GM23248 (cell line): ENCODE data around the gene BAD. TPM values are rescaled to one million over a fixed set of nuclear protein-coding genes. Genes with fewer than 3 reads are reported as not detected.
"Not testable (repeated sequence)": the region's sequence is repeated elsewhere in the genome, so short reads cannot be mapped to it uniquely, and the experiment has no call there.

Experiments
- DNase-seq: peaks from one replicate; pipeline ENCODE4 v3.0.0-alpha.2; 2015
- H2AFZ ChIP-seq: fragments of 200-600 bp; sonication (generic); 2 replicates; pipeline ENCODE4 v1.6.1; 2016; ENCODE audit warnings: antibody characterized with exemption
- H3F3A ChIP-seq: fragments of 200-600 bp; sonication (generic); 2 replicates; pipeline ENCODE4 v1.6.1; 2016; ENCODE audit warnings: mild to moderate bottlenecking, antibody characterized with exemption, mixed run types; ENCODE audit not compliant: insufficient read depth
- H3K27ac ChIP-seq: fragments of 200-600 bp; sonication (generic); 2 replicates; pipeline ENCODE4 v1.5.1; 2016; ENCODE audit warnings: mild to moderate bottlenecking
- H3K27me3 ChIP-seq: fragments of 200-600 bp; sonication (generic); replicated peaks from 2 replicates; pipeline ENCODE4 v1.6.1; 2016; ENCODE audit warnings: mild to moderate bottlenecking; ENCODE audit not compliant: insufficient read depth
- H3K36me3 ChIP-seq: fragments of 200-600 bp; sonication (generic); 2 replicates; pipeline ENCODE4 v1.6.1; 2016; ENCODE audit warnings: low read depth, mild to moderate bottlenecking
- H3K4me1 ChIP-seq: fragments of 200-600 bp; sonication (generic); 2 replicates; pipeline ENCODE4 v1.6.1; 2016; ENCODE audit warnings: mild to moderate bottlenecking; ENCODE audit not compliant: insufficient read depth
- H3K4me2 ChIP-seq: fragments of 200-600 bp; sonication (generic); one replicate; pipeline ENCODE4 v1.6.1; 2016; ENCODE audit warnings: mild to moderate bottlenecking; ENCODE audit not compliant: unreplicated experiment
- H3K4me3 ChIP-seq: fragments of 200-600 bp; sonication (generic); 2 replicates; pipeline ENCODE4 v1.5.1; 2016; ENCODE audit warnings: mild to moderate bottlenecking
- H3K79me2 ChIP-seq: fragments of 200-600 bp; sonication (generic); 2 replicates; pipeline ENCODE4 v1.6.1; 2016; ENCODE audit warnings: mild to moderate bottlenecking; ENCODE audit not compliant: insufficient read depth
- H3K9ac ChIP-seq: fragments of 200-600 bp; sonication (generic); 2 replicates; pipeline ENCODE4 v1.6.1; 2016; ENCODE audit warnings: mild to moderate bottlenecking
- H3K9me2 ChIP-seq: fragments of 200-600 bp; sonication (generic); 2 replicates; pipeline ENCODE4 v1.6.1; 2016; ENCODE audit warnings: mixed run types, mild to moderate bottlenecking, moderate library complexity; ENCODE audit not compliant: insufficient read depth
- H3K9me3 ChIP-seq: fragments of 200-600 bp; sonication (generic); one replicate; pipeline ENCODE4 v1.6.1; 2017; ENCODE audit warnings: low read depth
- H4K20me1 ChIP-seq: fragments of 200-600 bp; sonication (generic); 2 replicates; pipeline ENCODE4 v1.6.0; 2016; ENCODE audit not compliant: insufficient read depth
- EZH2 ChIP-seq: fragments of 200-600 bp; sonication (generic); IDR thresholded peaks from 2 replicates; pipeline ENCODE4 v1.6.1; 2018; ENCODE audit warnings: antibody characterized with exemption, mild to moderate bottlenecking; ENCODE audit not compliant: insufficient read depth, poor library complexity, severe bottlenecking
- EZH2phosphoT487 ChIP-seq: fragments of 200-600 bp; sonication (generic); IDR thresholded peaks from 2 replicates; pipeline ENCODE4 v1.6.1; 2018; ENCODE audit warnings: antibody characterized with exemption, moderate library complexity, mild to moderate bottlenecking, low read depth; ENCODE audit not compliant: insufficient read depth
- WGBS, 2 experiments: methylation state at CpG; one replicate each; pipeline ENCODE4 v1.1.6; 2015 to 2017; ENCODE audit warnings: low lambda C conversion rate in 2 of 2, low coverage in 1 of 2; ENCODE audit errors: missing lambda C conversion rate in 2 of 2; 5-methylcytosine and 5-hydroxymethylcytosine counted together
- in situ Hi-C: fragments of 300-500 bp; cut with MboI; formaldehyde crosslinking; loops from 2 replicates; pipeline ENCODE4 v1.15.0; 2020
- polyA plus RNA-seq: library from polyadenylated mRNA; unstranded; fragments of >200 nt; fragmentation: Nextera tagmentation; extraction: Ambion mirVana; gene quantifications from 2 replicates; pipeline ENCODE4 v1.2.1, GENCODE V29; 2016
- total RNA-seq: library from RNA; depleted of rRNA; stranded (reverse); fragments of >200 nt; shearing (Covaris generic); gene quantifications from 2 replicates; pipeline ENCODE4 v1.2.3, GENCODE V29; 2014

BAD gene
- total and polyA plus RNA-seq, 2 experiments from 2014 or later: 146 to 170 TPM

DNA sequence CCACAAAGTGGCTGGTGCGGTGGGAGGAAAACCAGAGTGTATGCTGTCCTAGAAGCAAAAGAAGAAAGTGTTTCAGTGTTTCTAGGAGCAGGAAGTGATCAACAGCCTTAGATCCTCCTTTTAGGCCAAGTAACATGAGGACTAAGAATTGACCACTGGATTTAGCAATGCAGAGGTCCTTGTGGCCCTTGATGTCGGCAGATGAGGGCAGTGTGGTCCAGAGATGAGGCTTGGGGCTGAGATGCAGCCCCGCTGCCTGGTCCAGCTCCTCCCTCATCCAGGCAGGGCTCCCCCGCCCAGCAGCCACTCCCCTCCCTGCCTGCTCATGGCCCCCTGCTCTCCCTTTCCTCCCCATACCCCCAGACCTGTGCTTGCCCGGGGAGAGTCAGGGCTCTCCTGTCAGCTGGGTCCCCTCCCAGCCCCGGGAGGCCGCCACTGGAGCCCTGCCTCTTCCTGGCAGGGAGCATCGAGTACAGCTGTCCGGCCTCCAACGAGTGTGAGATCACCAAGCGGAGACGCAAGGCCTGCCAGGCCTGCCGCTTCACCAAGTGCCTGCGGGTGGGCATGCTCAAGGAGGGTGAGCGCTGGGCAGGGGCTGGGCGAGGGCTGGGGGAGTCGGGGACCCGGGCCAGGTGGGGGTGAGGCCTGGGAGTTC lies 29.2 kb upstream of the BAD start:
- peak overlapping the region; percentile 76 for H3K9ac ChIP-seq
- H3K4me3 ChIP-seq: peak overlapping the region; percentile 58
- WGBS, 2 experiments: 12 to 20% methylated on average over 14 to 15 of the region's 18 CpGs

DNA sequence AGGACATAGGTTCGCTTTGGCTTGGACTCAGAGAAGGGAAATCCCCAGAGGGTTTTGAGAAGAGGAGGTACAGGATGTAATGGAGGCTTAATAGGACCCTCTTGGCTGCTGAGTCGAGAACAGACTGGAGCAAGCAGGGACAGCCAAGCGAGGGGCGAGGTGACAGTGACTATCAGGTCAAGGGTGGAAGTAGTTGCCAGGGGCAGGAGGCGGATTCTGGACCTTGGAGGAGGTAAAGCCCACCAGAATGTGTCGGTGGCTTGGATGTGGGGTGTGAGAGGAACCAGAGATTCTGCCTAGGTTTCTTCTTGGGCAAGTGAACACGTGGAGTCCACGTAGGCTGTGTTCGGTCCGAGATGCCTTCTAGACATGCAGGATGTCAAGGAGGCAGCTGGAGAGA lies 28.5 kb upstream of the BAD start:
- 89 to 90% methylated on average over 10 of the region's 10 CpGs for WGBS, 2 experiments

More for the DNA sequence above, 29.2 kb upstream of the BAD start:
- H3K27ac ChIP-seq: peak overlapping the region; percentile 57
- H3F3A ChIP-seq: peaks cover 10% of the 10 kb centered on the region
- no peaks in the 10 kb centered on the region for H3K36me3 ChIP-seq
- H3K27me3 ChIP-seq: no peaks in the 10 kb centered on the region
- peaks cover 14% of the 10 kb centered on the region; the same call in 1 of the 2 replicates for H3K4me1 ChIP-seq
- peak; percentile 90 for DNase-seq
- in situ Hi-C loops: no loop called here
- H3K9me2 ChIP-seq: no peaks in the 10 kb centered on the region
- no peaks in the 10 kb centered on the region for H4K20me1 ChIP-seq
- H3K9me3 ChIP-seq: no peaks in the 10 kb centered on the region
- peak overlapping the region; percentile 52 for H3K4me2 ChIP-seq
- peaks cover 71% of the 10 kb centered on the region for H3K79me2 ChIP-seq
- H2AFZ ChIP-seq: peak overlapping the region; percentile 71
- no peak for TF ChIP-seq EZH2

DNA sequence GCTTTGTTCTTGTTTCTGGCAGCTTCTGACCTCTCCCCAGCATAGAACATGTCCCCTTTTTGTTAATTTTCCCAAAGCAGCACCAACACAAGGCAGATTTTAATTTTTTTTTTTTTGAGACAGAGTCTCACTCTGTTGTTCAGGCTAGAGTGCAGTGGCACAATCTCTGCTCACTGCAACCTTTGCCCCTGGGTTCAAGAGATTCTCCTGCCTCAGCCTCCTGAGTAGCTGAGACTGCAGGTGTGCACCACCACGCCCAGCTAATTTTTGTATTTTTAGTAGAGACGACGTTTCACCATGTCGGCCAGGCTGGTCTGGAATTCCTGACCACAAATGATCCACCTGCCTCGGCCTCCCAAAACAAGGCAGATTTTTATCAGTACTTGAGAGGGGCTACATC lies 23.3 kb upstream of the BAD start:
- H3K36me3 ChIP-seq, DNase-seq, H3K27ac ChIP-seq, H3K4me3 ChIP-seq, H3K4me1 ChIP-seq, H4K20me1 ChIP-seq, H3K9ac ChIP-seq, H3K4me2 ChIP-seq, in situ Hi-C loops, H2AFZ ChIP-seq, H3K9me2 ChIP-seq, H3K27me3 ChIP-seq, H3K9me3 ChIP-seq: not testable (repeated sequence)
- 90 to 98% methylated on average over 5 of the region's 5 CpGs for WGBS, 2 experiments
- H3F3A ChIP-seq: peaks cover 14% of the 10 kb centered on the region
- H3K79me2 ChIP-seq: peaks cover 43% of the 10 kb centered on the region

More for the DNA sequence above, 28.5 kb upstream of the BAD start:
- Histone ChIP-seq H3K27me3 (no peaks in the 10 kb centered on the region), H3K4me1 (peaks cover 14% of the 10 kb centered on the region; the same call in 1 of the 2 replicates), H3K4me2 (peak overlapping the region; percentile 52), H2AFZ (peak overlapping the region; percentile 71), H3K4me3 (peak overlapping the region; percentile 58; the same call in 1 of the 2 replicates), H3K36me3 (no peaks in the 10 kb centered on the region), H4K20me1 (no peaks in the 10 kb centered on the region), H3K27ac (peak overlapping the region; percentile 57), H3K79me2 (peaks cover 66% of the 10 kb centered on the region), H3K9me2 (no peaks in the 10 kb centered on the region), H3F3A (peaks cover 10% of the 10 kb centered on the region), H3K9ac (peak overlapping the region; percentile 76), H3K9me3 (no peaks in the 10 kb centered on the region)
- no peak for DNase-seq
- TF ChIP-seq EZH2 (no peak), EZH2phosphoT487 (no peak)
- in situ Hi-C loops: no loop called here

DNA sequence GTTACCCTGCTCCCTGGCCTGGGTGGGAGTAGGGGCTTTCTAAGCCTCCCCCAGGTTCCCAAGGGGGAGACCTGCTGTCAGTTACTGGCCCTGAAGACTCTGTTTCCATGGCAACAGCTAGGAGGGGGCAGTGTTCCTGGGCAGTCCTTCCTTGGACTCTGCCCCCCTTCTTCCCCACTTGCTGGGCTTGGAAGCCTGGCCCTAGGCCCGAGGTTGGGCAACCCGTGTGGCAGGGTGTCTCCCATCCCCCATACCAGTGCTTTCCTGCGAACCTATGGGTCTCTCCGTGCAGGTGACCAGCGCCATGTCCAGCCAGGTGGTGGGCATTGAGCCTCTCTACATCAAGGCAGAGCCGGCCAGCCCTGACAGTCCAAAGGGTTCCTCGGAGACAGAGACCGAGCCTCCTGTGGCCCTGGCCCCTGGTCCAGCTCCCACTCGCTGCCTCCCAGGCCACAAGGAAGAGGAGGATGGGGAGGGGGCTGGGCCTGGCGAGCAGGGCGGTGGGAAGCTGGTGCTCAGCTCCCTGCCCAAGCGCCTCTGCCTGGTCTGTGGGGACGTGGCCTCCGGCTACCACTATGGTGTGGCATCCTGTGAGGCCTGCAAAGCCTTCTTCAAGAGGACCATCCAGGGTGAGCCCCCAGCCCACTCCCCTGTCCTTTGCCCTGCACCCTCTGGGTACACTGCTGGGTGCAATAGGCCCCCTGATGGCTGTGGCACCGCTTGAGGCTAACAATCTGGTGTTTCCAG lies 22.6 kb upstream of the BAD start:
- H3K4me3 ChIP-seq: peak overlapping the region; percentile 87
- no peak overlapping the region for H2AFZ ChIP-seq
- DNase-seq: peak; percentile 38
- H3K27me3 ChIP-seq: no peaks in the 10 kb centered on the region
- in situ Hi-C loops: no loop called here
- H3F3A ChIP-seq: 0 out of 2 replicates have a peak, but pooled peaks cover 11% of the 10 kb centered on the region
- H3K9me2 ChIP-seq: no peaks in the 10 kb centered on the region
- no peak overlapping the region for H3K27ac ChIP-seq
- peak overlapping the region; percentile 79; the same call in 1 of the 2 replicates for H3K9ac ChIP-seq
- peak overlapping the region; percentile 75 for H3K4me2 ChIP-seq
- peaks cover 6% of the 10 kb centered on the region; the same call in 1 of the 2 replicates for H3K4me1 ChIP-seq
- WGBS, 2 experiments: 82% methylated on average over 15 of the region's 15 CpGs
- no peaks in the 10 kb centered on the region for H4K20me1 ChIP-seq
- TF ChIP-seq EZH2 (no peak), EZH2phosphoT487 (no peak)
- peaks cover 36% of the 10 kb centered on the region; the same call in 1 of the 2 replicates for H3K79me2 ChIP-seq
- H3K9me3 ChIP-seq: no peaks in the 10 kb centered on the region
- H3K36me3 ChIP-seq: no peaks in the 10 kb centered on the region
